Karpas-422 (cell line): Measurements from ENCODE around the gene PIGB. TPM values are rescaled to one million over a fixed set of nuclear protein-coding genes. Genes with fewer than 3 reads are reported as not detected.
"Not testable (repeated sequence)": the region's sequence is repeated elsewhere in the genome, so short reads cannot be mapped to it uniquely, and the experiment has no call there.

Experiments
- DNase-seq: peaks from one replicate; pipeline ENCODE4 v3.0.0-alpha.2; 2015
- H2AFZ ChIP-seq: fragments of 200-600 bp; sonication (generic); 2 replicates; pipeline ENCODE4 v1.6.1; 2014; ENCODE audit warnings: antibody characterized with exemption, low read length, mixed read lengths
- H3K27ac ChIP-seq: fragments of 200-600 bp; sonication (generic); 2 replicates; pipeline ENCODE4 v1.5.1; 2014; ENCODE audit warnings: mild to moderate bottlenecking, low read length, moderate library complexity
- H3K27me3 ChIP-seq: fragments of 200-600 bp; sonication (generic); 2 replicates; pipeline ENCODE4 v1.6.1; 2014; ENCODE audit warnings: low read length, mixed read lengths
- H3K36me3 ChIP-seq: fragments of 200-600 bp; sonication (generic); 2 replicates; pipeline ENCODE4 v1.6.1; 2014; ENCODE audit warnings: low read length, mixed read lengths; ENCODE audit not compliant: insufficient read depth
- H3K4me1 ChIP-seq: fragments of 200-600 bp; sonication (generic); 2 replicates; pipeline ENCODE4 v1.6.1; 2014; ENCODE audit warnings: mild to moderate bottlenecking, low read length, mixed read lengths
- H3K4me2 ChIP-seq: fragments of 200-600 bp; sonication (generic); 2 replicates; pipeline ENCODE4 v1.6.1; 2014; ENCODE audit warnings: low read length, low read depth, mild to moderate bottlenecking; ENCODE audit not compliant: poor library complexity, severe bottlenecking
- H3K4me3 ChIP-seq: fragments of 200-600 bp; sonication (generic); 2 replicates; pipeline ENCODE4 v1.5.1; 2014; ENCODE audit warnings: mild to moderate bottlenecking, antibody characterized with exemption, low read length, mixed read lengths
- H3K79me2 ChIP-seq: fragments of 200-600 bp; sonication (generic); 2 replicates; pipeline ENCODE4 v1.6.1; 2014; ENCODE audit warnings: mild to moderate bottlenecking, low read length, mixed read lengths
- H3K9ac ChIP-seq: fragments of 200-600 bp; sonication (generic); 2 replicates; pipeline ENCODE4 v1.6.0; 2014; ENCODE audit warnings: low read length
- H3K9me2 ChIP-seq: fragments of 200-600 bp; sonication (generic), shearing (Covaris generic); replicated peaks from 2 replicates; pipeline ENCODE4 v1.6.0; 2014; ENCODE audit warnings: mild to moderate bottlenecking, low read length, moderate library complexity; ENCODE audit not compliant: insufficient read depth
- H3K9me3 ChIP-seq: fragments of 300-700, 200-600 bp; sonication (generic); 2 replicates; pipeline ENCODE4 v1.6.1; 2014; ENCODE audit warnings: low read length, mixed read lengths
- H4K20me1 ChIP-seq: fragments of 200-600 bp; sonication (generic); 2 replicates; pipeline ENCODE4 v1.6.1; 2014; ENCODE audit warnings: mild to moderate bottlenecking, antibody characterized with exemption, low read length, low read depth; ENCODE audit not compliant: insufficient read depth
- total RNA-seq: library from RNA; depleted of rRNA; stranded (reverse); fragments of >200 nt; shearing (Covaris generic); gene quantifications from 2 replicates; pipeline ENCODE4 v1.2.3, GENCODE V29; 2014; ENCODE audit warnings: low replicate concordance

PIGB gene
- total RNA-seq, 1 experiment from 2014 or later, result 46.6 TPM

DNA sequence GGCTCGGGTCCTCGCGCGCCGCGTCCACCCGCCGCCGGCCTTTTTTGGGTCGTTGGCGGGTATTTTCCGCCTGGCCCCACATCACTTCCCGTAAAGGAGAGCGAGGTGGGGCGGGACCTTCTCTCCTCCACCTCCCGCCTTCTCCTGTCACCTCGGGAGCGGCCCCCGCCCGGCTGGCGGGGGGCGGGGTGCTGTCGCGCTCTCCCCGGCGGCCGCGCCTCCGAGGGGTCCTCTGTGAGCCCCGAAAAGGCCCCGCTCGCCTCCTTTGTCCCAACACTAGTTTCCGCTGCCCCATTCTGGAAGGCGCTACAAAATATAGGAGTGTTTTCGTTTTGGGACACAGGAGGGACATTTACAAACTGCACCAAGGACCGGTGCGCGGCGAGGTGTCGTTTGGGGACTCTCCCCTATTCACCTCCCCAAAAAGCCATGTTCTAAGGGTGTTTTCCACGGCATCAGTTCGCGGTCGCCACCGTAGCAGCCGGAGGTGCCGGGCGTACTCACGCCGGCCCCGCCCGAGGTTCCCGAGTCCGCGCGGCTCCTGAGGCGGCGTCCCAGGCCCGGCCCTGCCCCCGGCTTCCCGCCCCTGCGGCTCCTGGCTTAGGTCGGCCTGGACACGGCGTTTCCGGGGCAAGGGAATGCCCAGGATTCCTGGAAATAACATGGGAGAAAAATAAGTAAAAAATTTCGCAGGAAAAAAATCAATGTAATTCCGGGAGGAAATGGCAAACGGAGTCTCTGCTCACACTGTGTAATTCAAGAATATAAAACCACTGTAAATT, 29.1 kb upstream of the PIGB start, which contains the start of gene RAB27A:
Gene RAB27A (minus strand): TSS at position 68 of the 782 bp plus-strand sequence. CDS start 54,879 bp downstream, outside the sequence.
- H3K79me2 ChIP-seq, result no peaks in the 10 kb centered on the region
- H3K9ac ChIP-seq, result peak within 1 kb of the TSS; percentile 79
- H3K4me1 ChIP-seq, result peaks cover 18% of the 10 kb centered on the region
- peak; percentile 75 for DNase-seq
- no peaks in the 10 kb centered on the region for H4K20me1 ChIP-seq
- no peaks in the 10 kb centered on the region for H3K9me2 ChIP-seq
- no peak within 1 kb of the TSS for H3K27ac ChIP-seq
- H3K27me3 ChIP-seq, result no peaks in the 10 kb centered on the region; the same call in 1 of the 2 replicates
- H3K36me3 ChIP-seq, result no peaks in the 10 kb centered on the region
- H3K9me3 ChIP-seq, result no peaks in the 10 kb centered on the region
- H3K4me2 ChIP-seq, result peak within 1 kb of the TSS; percentile 99
- peak within 1 kb of the TSS; percentile 98 for H2AFZ ChIP-seq
- H3K4me3 ChIP-seq, result peak within 1 kb of the TSS; percentile 85

DNA sequence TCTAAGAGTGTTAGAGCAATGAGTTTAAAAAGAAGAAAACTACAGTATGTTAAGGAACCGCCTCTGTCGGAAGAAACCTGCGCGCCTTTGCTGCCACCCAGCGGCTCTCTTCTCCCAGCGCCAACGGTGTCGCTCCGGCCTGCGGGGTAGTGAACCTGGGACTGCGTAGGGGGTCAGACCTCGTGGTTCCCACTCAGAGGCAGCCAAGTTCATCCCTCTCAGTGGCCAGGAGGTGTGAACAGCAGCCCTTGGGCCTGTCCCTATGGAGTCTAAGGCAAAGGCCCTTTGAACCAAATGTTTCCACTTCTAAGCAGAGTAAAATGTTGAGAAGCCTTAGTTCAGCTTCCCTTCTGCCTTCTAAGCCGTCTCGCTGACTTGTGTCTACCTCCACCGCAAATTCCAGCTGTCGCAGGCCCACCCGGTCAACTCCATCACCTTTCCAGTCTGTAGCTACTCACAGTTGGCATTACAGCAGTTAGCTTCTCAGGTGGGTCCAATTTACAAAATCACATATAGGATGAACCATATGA, 28.4 kb upstream of the PIGB start:
- no peaks in the 10 kb centered on the region for H3K79me2 ChIP-seq
- H3K4me1 ChIP-seq, result peaks cover 18% of the 10 kb centered on the region
- no peaks in the 10 kb centered on the region; the same call in 1 of the 2 replicates for H3K27me3 ChIP-seq
- no peaks in the 10 kb centered on the region for H3K36me3 ChIP-seq
- peak overlapping the region; percentile 99 for H3K4me2 ChIP-seq
- peak overlapping the region; percentile 98 for H2AFZ ChIP-seq
- H3K9ac ChIP-seq, result peak overlapping the region; percentile 79
- H3K27ac ChIP-seq, result no peak overlapping the region
- DNase-seq, result peak; percentile 92
- no peaks in the 10 kb centered on the region for H3K9me3 ChIP-seq
- H3K9me2 ChIP-seq, result no peaks in the 10 kb centered on the region
- H4K20me1 ChIP-seq, result no peaks in the 10 kb centered on the region
- H3K4me3 ChIP-seq, result peak overlapping the region; percentile 85

DNA sequence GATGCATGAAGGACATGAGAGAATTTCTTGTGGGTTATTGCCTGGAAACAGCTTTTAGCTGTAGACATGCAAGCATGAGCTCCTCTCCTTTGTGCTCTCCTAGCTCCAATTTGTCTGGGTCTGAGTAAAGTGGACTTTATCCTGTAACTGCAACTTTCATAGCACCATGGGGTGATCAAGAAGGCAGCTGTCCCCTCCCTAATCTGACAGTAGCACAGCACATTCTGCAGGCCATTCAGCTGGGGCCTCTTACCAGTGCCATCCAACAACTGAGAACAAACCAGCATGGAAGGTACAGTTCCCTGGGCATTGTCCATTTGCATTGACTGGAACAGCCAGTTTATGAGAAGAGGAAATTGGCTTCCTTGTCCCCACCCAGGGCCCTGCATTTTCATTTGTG, 21.7 kb upstream of the PIGB start:
- Histone ChIP-seq H3K9ac (no peak overlapping the region), H3K4me1 (no peaks in the 10 kb centered on the region), H3K4me3 (no peak overlapping the region), H3K27me3 (no peaks in the 10 kb centered on the region), H2AFZ (no peak overlapping the region), H3K9me2 (no peaks in the 10 kb centered on the region), H3K4me2 (no peak overlapping the region), H3K9me3 (no peaks in the 10 kb centered on the region), H3K36me3 (no peaks in the 10 kb centered on the region), H3K79me2 (no peaks in the 10 kb centered on the region), H4K20me1 (no peaks in the 10 kb centered on the region), H3K27ac (no peak overlapping the region)
- no peak for DNase-seq

DNA sequence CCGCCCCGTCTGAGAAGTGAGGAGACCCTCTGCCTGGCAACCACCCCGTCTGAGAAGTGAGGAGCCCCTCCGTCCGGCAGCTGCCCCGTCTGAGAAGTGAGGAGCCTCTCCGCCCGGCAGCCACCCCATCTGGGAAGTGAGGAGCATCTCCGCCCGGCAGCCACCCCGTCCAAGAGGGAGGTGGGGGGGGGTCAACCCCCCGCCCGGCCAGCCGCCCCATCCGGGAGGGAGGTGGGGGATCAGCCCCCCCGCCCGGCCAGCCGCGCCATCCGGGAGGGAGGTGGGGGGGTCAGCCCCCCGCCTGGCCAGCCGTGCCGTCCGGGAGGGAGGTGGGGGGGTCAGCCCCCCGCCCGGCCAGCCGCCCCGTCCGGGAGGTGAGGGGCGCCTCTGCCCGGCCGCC, 16.2 kb upstream of the PIGB start:
- not testable (repeated sequence) for H3K36me3 ChIP-seq, H3K9me2 ChIP-seq, H3K9ac ChIP-seq, H3K4me3 ChIP-seq, H3K27ac ChIP-seq, DNase-seq, H3K4me1 ChIP-seq, H3K27me3 ChIP-seq, H2AFZ ChIP-seq, H3K79me2 ChIP-seq, H3K4me2 ChIP-seq, H4K20me1 ChIP-seq, H3K9me3 ChIP-seq

DNA sequence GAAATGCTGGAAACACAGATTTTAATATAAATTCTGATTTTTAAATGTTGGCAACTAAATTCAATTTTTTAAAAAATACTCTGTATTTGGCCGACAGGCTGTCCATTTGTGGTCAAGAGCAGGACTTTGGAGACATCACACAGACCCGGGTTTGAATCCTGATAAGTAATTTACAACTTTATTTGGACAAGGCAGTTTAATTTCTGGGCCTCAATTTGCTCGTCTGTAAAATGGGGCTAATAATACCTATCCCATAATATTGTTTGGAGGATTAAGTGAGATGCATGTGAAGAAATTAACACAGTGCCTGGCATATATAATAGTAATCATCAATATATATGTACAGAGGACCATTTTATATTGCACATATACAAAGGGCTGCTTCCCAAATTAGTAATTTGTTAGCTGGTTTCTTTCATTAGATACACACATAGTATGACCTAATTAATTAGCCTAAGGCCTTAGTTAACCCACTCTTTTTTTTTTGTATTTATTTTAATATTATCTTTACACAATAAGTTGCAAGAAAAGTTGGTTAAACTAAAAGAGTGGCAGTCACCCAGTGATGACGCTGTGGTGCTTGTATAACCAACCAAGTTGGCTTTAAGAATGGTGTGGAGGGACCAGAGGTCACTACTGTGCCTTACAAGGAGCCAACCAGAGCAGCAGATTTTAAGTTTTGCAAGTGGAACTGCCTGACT, 665 bp downstream of the PIGB start:
- Histone ChIP-seq H3K27me3 (no peaks in the 10 kb centered on the region), H3K9me2 (no peaks in the 10 kb centered on the region), H3K9ac (peak overlapping the region; percentile 95), H3K4me3 (peak overlapping the region; percentile 94), H4K20me1 (no peaks in the 10 kb centered on the region), H3K4me1 (peaks cover 47% of the 10 kb centered on the region), H3K79me2 (peaks cover 90% of the 10 kb centered on the region), H3K27ac (peak overlapping the region; percentile 83), H2AFZ (no peak overlapping the region), H3K36me3 (peaks cover 9% of the 10 kb centered on the region; the same call in 1 of the 2 replicates), H3K9me3 (no peaks in the 10 kb centered on the region), H3K4me2 (peak overlapping the region; percentile 96)
- DNase-seq, result peak; percentile 79

DNA sequence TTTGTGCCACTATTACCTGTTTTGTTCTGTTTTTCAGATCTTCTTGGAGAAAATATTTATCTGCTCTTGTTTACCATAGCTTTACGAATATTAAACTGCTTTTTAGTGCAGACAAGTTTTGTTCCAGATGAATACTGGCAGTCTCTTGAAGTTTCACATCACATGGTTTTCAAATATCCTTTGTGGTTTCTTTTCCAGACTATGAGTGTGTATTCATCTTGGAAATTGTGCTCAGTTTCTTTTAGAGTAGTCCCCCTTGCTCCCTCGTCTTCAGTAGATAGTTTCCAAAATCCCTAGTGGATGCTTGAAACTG, 1.2 kb downstream of the PIGB start:
- Histone ChIP-seq H3K4me3 (peak overlapping the region; percentile 94), H3K27me3 (no peaks in the 10 kb centered on the region), H3K36me3 (peaks cover 9% of the 10 kb centered on the region; the same call in 1 of the 2 replicates), H3K27ac (peak overlapping the region; percentile 83), H3K9me3 (no peaks in the 10 kb centered on the region), H3K9ac (peak overlapping the region; percentile 95), H2AFZ (no peak overlapping the region), H3K79me2 (peaks cover 90% of the 10 kb centered on the region), H4K20me1 (no peaks in the 10 kb centered on the region), H3K4me2 (peak overlapping the region; percentile 96), H3K4me1 (peaks cover 51% of the 10 kb centered on the region), H3K9me2 (no peaks in the 10 kb centered on the region)
- no peak for DNase-seq

DNA sequence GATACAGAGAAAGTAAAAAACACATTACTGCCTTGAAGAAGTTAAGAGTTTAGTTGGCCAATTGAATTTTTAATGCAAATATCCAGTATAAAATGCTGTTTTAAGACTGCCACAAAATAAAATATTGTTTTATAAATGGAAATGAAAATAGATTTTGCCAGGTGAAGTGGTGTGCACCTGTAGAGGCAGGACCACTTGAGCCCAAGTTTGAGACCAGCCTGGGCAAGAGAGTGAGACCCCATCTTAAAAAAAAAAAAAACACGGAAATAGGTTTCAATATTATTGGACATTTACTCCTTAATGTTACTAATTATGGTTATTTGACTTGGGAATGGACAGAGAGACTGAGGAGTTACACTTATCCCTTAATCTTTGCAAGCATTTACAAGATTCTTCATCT, 1.9 kb downstream of the PIGB start:
- no peaks in the 10 kb centered on the region for H3K27me3 ChIP-seq
- peak overlapping the region; percentile 94 for H3K4me3 ChIP-seq
- peak overlapping the region; percentile 96 for H3K4me2 ChIP-seq
- DNase-seq, result no peak
- H4K20me1 ChIP-seq, result no peaks in the 10 kb centered on the region
- H3K36me3 ChIP-seq, result peaks cover 9% of the 10 kb centered on the region; the same call in 1 of the 2 replicates
- H3K9me2 ChIP-seq, result no peaks in the 10 kb centered on the region
- H3K79me2 ChIP-seq, result peaks cover 86% of the 10 kb centered on the region
- no peak overlapping the region for H2AFZ ChIP-seq
- H3K4me1 ChIP-seq, result peaks cover 56% of the 10 kb centered on the region
- peak overlapping the region; percentile 83 for H3K27ac ChIP-seq
- no peak overlapping the region for H3K9ac ChIP-seq
- H3K9me3 ChIP-seq, result no peaks in the 10 kb centered on the region

DNA sequence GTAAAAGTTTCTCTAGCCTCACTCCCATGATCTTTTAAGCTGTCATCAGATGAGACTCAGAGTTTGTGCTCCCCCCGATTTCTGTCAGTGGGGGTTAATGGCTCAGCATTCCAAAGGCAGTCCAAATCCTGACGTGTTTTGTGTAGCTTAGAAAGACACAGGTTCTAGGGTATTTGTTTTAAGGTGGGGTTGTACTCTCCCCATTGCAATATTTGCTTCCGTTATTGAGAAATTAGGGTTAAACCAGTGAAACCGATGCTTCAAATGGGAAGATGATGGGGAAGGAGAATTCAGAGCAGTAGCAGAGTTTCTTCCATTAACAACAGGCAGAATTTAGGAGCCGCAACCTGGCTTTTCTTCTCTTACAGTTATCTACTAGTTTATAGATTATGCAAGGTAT, 3.4 kb downstream of the PIGB start:
- Histone ChIP-seq H4K20me1 (no peaks in the 10 kb centered on the region), H3K4me2 (no peak overlapping the region), H3K36me3 (peaks cover 4% of the 10 kb centered on the region; the same call in 1 of the 2 replicates), H3K4me3 (no peak overlapping the region), H3K9ac (no peak overlapping the region), H3K9me3 (no peaks in the 10 kb centered on the region), H3K79me2 (peaks cover 73% of the 10 kb centered on the region), H3K9me2 (no peaks in the 10 kb centered on the region), H3K27ac (no peak overlapping the region), H3K4me1 (peaks cover 49% of the 10 kb centered on the region), H2AFZ (no peak overlapping the region), H3K27me3 (no peaks in the 10 kb centered on the region)
- DNase-seq, result no peak
